NCI-H446 (cell line): ENCODE results near the gene NELFB.

Experiments
- DNase-seq, 2 experiments: peaks; one replicate each; lab custom pipeline; 2025; lab: John Stamatoyannopoulos, UW

Gene NELFB

GRCh38 chr9:137223078-137223970 is 31.8 kb upstream of the NELFB start:
- peak; percentile 85 to 97 for DNase-seq

- DNase-seq, result no peak
These were observed 30.1 kb upstream of the NELFB start, which contains the start of gene CYSRT1 for GRCh38 chr9:137224830-137225694. CYSRT1 (plus strand) TSS chr9:137225174; CDS start chr9:137225622, 448 bp downstream.

- no peak for DNase-seq
These were observed 29.3 kb upstream of the NELFB start for GRCh38 chr9:137225699-137226331.

- DNase-seq, result no peak
These were observed 28.6 kb upstream of the NELFB start for GRCh38 chr9:137226338-137227053.

- DNase-seq, result peak; percentile 27 to 68
These were observed 27.9 kb upstream of the NELFB start, which contains the start of gene RNF224 for GRCh38 chr9:137227054-137227852. RNF224 (plus strand) TSS chr9:137227502; CDS start chr9:137228336, 834 bp downstream.

GRCh38 chr9:137227853-137228505 is 27.1 kb upstream of the NELFB start:
- DNase-seq, result no peak

GRCh38 chr9:137228506-137228967 is 26.6 kb upstream of the NELFB start:
- DNase-seq, result no peak

GRCh38 chr9:137228968-137229896 is 25.9 kb upstream of the NELFB start:
- no peak for DNase-seq

GRCh38 chr9:137229903-137230704 is 25.0 kb upstream of the NELFB start:
- DNase-seq, result no peak

GRCh38 chr9:137230705-137231371 is 24.3 kb upstream of the NELFB start, which contains the start of gene SLC34A3:
SLC34A3 (plus strand) TSS chr9:137230901; CDS start chr9:137231703, 802 bp downstream.
- no peak for DNase-seq

GRCh38 chr9:137231372-137232039 is 23.6 kb upstream of the NELFB start:
- no peak for DNase-seq

GRCh38 chr9:137232101-137232500 is 23.0 kb upstream of the NELFB start:
- DNase-seq, result no peak

- DNase-seq, result no peak
These were observed 22.6 kb upstream of the NELFB start for GRCh38 chr9:137232510-137232909.

- no peak for DNase-seq
These were observed 21.8 kb upstream of the NELFB start for GRCh38 chr9:137233143-137233980.

- no peak for DNase-seq
These were observed 21.0 kb upstream of the NELFB start for GRCh38 chr9:137234055-137234697.
